HG02973 (cell line): ENCODE measurements around the gene HCN1.
"Not testable (repeated sequence)": the region's sequence is repeated elsewhere in the genome, so short reads cannot be mapped to it uniquely, and the experiment has no call there.

Experiments used
- ATAC-seq: cut with Tn5 transposase; IDR thresholded peaks from one replicate; pipeline ENCODE4 v1.9.1; 2021; ENCODE audit warnings: moderate library complexity; ENCODE audit not compliant: unreplicated experiment

Gene HCN1

GRCh38 chr5:45437752-45438151 lies 258.4 kb downstream of the HCN1 start:
- ATAC-seq: no peak

- no peak for ATAC-seq
These were observed 278.7 kb downstream of the HCN1 start for GRCh38 chr5:45417285-45417998.

- no peak for ATAC-seq
These were observed 281.3 kb downstream of the HCN1 start for GRCh38 chr5:45414620-45415573.

- ATAC-seq: no peak
These were observed 284.1 kb downstream of the HCN1 start for GRCh38 chr5:45411971-45412612.

- ATAC-seq: no peak
These were observed 285.7 kb downstream of the HCN1 start for GRCh38 chr5:45410304-45410995.

- ATAC-seq: no peak
These were observed 288.1 kb downstream of the HCN1 start for GRCh38 chr5:45408067-45408466.

GRCh38 chr5:45402804-45403455 lies 293.2 kb downstream of the HCN1 start:
- no peak for ATAC-seq

GRCh38 chr5:45399041-45399440 lies 297.1 kb downstream of the HCN1 start:
- ATAC-seq: no peak

GRCh38 chr5:45385321-45386058 lies 310.7 kb downstream of the HCN1 start:
- no peak for ATAC-seq

GRCh38 chr5:45383985-45384384 lies 312.2 kb downstream of the HCN1 start:
- no peak for ATAC-seq

GRCh38 chr5:45382583-45382982 lies 313.6 kb downstream of the HCN1 start:
- no peak for ATAC-seq

GRCh38 chr5:45376417-45376816 lies 319.8 kb downstream of the HCN1 start:
- ATAC-seq: no peak

GRCh38 chr5:45372629-45373028 lies 323.6 kb downstream of the HCN1 start:
- ATAC-seq: no peak

GRCh38 chr5:45371423-45371822 lies 324.8 kb downstream of the HCN1 start:
- not testable (repeated sequence) for ATAC-seq

- no peak for ATAC-seq
These were observed 340.8 kb downstream of the HCN1 start for GRCh38 chr5:45355189-45355992.

GRCh38 chr5:45336464-45336863 lies 359.7 kb downstream of the HCN1 start:
- no peak for ATAC-seq

- no peak for ATAC-seq
These were observed 360.2 kb downstream of the HCN1 start for GRCh38 chr5:45335978-45336377.

GRCh38 chr5:45335346-45335745 lies 360.8 kb downstream of the HCN1 start:
- no peak for ATAC-seq

GRCh38 chr5:45334939-45335338 lies 361.2 kb downstream of the HCN1 start:
- ATAC-seq: no peak
